ENCODE measurements around the gene CA9.

Gene CA9

DNA sequence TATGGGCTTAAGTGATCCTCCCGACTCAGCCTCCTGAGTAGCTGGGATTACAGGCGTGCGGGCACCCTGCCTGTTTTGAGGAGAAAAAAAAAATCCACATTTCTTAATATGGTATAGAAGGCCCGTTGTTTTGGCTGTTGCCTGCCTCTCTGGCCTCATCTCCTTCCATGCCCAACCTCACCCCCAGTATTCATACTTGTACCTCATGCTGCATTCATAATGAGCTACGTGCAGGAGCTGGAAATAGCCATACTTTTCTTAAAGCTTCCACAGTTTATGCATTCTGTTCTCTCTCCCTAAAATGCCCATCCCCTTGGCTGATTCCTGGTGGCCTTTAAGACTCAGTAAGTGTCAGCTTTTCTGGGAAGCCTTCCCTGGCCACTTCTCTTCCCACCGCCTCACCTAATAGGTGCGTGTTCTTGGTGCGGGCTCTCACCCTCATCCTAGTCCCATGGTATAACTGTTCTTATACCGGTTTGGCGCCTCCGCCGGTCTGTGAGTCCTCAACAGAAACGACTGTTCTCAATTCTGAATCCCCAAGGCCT lies 18.1 kb downstream of the CA9 start:
- no peak for DNase-seq (ENCODE audit: low spot score)

DNA sequence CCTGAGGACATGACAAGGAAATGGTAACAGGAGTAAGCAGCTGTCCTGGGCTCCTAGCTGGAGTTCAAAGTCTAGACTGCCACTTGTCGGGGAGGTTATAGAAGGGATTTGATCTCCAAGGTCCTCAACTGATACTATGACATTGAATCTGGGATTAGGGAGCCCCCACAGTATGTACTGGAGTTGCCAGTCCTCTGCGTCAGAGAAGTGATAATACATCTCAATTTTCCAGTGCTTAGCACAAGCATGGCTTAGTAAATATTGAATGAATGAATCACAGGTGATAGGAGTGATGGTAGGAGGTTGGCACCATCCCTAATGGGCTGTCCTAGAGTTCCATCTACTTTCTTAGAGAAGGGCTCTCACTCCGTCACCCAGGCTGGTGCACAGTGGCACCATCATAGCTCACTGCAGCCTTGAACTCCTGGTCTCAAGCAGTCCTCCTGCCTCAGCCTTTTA lies 22.2 kb downstream of the CA9 start:
- no peak for DNase-seq (ENCODE audit: low spot score)

- peak; percentile 76 for DNase-seq (ENCODE audit: low spot score)
Measured at GRCh38 chr9:35696520-35697215, 22.9 kb downstream of the CA9 start.

DNA sequence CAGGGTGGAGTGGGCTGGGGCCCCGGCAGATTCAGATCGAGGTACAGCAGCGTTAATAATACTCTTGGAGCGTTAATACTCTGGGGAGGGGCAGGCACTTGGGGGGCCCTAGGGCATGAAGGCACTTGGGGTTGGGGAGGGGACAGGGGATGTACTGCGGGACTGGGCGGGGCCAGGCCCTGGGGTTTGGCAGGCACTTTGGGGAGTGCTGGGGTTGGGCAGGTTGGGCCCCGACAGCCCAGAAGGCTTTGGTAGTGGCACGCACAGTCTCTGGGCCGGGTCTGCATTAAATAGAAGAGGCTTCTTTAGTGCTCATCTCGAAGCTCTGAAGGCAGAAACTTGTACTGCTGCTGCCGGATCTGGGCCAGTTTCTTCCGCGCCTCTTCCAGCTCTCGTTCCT lies 23.8 kb downstream of the CA9 start:
- DNase-seq (ENCODE audit: low spot score): no peak

DNA sequence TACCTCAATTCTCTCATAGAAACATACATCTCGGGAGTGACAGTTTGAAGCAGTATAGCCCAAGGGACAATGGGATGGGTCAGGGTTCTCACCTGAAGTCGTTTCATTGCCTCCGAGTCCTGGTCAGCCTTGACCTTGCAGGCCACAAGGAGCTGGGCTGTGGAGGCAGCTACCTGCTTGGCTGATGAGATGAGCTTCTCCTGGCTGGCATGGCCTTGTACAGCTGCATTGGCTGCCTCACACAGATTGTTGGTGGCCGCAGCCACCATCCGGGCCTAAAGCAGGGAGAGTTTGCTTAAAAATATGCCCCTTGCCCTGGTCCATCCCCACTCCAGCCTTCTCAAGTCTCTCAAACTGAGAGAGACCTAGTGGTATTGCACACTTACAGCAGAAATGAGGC lies 24.5 kb downstream of the CA9 start:
- no peak for DNase-seq (ENCODE audit: low spot score)

DNA sequence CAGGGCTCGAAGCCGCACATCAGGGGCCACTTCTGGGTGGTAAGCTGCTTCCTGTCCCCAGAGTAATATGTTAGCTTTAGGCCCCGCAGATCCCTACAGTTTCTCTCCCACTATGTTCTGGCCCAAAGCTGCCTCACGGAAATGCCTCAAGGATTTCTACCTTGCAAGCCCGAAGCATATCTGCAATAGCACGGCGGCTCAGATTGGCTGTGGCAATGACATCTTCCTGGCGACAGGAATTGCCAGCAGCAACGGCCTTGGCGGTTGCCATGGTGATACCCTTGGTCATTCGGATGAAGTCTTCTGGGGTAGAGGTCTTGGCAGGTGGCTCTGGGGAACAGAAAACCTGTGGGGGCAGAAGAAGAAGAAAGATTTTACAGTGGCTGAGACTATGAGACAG lies 26.3 kb downstream of the CA9 start:
- DNase-seq (ENCODE audit: low spot score): no peak

- no peak for DNase-seq (ENCODE audit: low spot score)
Measured at GRCh38 chr9:35700942-35701341, 27.2 kb downstream of the CA9 start.

GRCh38 chr9:35702696-35703095 lies 29.0 kb downstream of the CA9 start:
- DNase-seq (ENCODE audit: low spot score): no peak

DNA sequence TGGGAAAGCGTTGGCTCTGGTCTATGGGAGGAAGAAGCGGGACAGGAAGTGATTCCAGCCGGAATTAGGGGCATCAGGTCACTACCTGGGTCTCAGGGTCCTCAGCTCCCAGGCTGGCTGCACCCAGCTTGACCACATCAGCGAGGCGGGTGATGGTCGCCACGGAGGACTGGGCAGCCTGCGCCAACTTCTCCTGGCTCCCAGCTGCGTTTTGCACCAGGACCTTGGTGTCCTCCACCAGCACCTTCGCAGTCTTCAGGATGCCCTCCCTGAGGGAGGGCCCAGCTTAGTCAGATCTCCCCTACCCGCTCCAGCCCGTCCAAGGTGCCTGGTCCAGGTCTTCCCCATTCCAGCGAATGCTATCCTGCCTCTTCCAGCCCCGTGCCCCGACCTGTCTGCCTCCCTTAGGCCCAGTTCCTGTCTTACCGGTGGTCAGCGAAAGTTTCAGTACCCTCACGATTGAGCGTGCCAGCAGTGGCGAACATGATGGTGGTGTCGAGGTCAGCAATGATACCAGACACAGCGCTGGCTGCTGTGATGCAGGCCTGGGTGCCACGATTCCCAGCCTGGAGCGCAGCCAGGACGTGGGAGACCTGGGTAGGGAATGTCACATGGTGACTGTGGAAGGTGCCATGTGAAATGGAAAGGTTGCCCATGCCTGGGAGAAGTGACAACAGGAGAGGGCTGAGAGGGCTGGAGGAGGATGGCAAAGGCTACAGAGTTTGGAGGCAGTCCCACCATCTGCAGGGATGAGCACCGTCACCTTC lies 30.4 kb downstream of the CA9 start:
- DNase-seq (ENCODE audit: low spot score): no peak

DNA sequence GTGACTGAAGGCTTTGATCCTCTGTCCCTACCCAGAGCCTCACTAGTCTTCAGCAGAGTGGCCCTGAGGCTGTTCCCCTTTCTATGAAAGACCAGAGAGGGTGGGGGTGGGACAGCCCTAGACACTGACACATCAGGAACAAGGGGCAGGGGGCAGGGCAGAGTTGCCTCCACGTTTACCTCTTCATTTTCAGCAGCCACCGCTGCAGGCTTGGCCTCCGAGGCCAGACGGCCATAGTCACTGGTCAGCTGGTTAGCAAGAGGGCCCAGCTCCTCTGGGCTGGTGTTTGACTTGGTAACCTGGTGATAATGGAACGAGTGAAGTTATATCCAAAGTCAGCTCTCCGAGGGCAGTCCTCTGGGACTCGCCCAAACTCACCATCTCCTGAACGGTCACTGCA lies 31.6 kb downstream of the CA9 start:
- no peak for DNase-seq (ENCODE audit: low spot score)

GRCh38 chr9:35705836-35706430 lies 32.2 kb downstream of the CA9 start:
- no peak for DNase-seq (ENCODE audit: low spot score)

DNA sequence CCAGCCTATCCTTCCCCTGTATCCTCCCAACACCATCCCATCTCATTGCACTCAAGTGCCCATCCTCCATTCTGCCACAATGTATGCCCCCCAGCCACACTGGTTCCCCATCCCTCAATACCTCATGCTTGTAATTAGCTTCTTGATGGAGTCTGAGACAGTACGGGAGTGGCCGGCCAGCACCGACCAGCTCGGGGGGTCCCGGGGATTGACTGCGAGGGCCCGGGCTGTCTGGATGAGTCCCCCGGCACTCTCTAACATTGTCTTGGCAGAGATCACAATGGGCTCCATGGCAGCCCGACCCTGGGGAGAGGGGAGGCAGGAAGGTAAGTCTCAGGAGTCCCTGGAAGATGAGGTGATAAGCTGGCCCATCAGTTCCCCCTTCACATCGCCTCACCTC lies 33.2 kb downstream of the CA9 start:
- DNase-seq (ENCODE audit: low spot score): no peak

DNA sequence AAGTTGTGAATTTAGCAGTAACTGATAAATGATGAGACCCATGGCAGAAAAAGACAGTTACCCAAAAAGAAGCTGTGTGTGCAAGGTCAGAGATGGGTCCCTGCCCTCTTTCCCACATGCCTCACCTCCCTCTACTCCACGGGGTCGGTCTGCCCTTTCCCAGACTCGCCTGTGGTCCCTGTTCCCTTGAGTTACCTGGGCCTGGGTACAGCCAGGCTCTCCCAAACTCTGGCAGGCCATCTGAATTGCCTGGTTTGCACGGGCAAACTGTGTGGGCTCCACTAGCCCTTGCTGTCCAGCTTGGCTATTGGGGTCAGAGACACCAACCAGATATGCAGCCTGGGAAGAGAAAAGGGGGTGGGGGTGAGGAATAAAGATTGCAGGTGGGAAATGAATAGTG lies 34.4 kb downstream of the CA9 start:
- DNase-seq (ENCODE audit: low spot score): no peak

DNA sequence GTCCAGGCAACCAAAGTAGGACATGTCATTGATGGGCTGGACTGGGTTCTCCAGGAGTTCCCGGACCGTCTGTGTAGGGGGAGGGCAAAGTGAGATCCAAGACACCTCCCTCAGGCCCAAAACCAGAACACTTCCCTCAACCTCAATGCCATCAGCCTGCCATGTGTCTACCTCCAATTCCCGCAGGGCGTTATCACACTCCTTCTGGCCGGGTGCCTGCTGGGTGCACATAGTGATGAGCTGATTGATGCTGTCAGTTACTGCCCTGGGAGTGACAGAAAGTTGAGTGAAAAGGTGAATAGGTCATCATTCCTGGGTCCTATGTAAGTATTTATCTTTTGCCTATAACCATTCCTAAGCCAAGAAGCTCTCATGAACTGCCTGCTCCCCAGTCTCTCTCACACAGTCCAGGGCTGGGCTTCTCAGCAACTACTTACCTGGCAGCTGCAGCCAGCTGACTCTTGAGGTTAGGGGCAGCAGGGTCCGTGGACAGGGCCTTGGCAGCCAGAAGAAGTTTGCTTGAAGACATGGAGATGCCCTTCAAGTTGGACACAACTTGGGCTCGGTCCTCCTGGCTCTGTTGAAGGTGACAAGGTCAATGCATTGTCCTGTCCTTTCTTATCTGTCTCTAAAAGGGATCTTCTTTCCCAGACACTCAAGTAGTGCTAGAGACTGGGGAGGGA lies 37.2 kb downstream of the CA9 start:
- no peak for DNase-seq (ENCODE audit: low spot score)

DNA sequence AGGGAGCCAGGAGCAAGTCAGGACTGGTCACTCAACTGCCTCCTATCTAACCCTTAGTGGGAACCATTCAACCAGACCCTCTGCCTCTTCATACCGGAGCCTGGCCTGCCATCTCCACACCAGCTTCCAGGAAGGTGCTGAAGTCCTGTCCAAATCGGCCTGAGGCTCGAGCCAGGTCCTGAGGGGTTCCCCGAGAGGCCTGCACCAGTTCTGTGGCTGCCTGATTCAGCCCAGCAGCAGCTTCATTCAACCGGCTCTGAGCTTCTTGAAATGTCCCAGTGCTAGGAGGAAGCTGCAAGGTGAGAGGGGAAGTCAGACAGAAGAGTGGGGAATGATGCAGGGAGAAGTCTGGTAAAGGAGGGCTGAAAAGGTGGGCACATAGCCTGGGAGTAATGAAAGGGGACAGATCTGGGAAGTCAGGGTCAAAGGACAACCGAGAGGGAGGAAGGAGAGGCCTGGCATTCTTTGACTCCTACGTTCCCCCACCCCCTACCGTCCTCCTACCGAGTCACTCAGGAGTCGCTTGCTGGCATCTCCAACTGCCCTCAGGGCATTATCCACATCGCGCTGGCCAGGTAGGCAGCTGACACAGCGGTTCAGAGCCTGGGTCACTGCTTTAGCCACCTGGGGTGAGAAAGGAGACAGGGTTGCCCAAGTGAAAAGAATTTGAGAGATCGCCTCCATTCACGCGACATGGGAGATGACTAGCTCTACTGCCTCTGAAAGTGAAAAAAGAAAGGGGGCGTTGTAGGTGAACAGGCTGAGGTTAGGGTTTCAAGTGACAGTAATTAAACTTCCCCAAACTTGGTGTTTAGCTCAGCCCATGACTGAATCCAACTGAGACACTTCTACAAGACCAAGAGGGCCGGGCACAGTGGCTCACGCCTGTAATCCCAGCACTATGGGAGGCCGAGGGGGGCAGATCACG lies 38.0 kb downstream of the CA9 start:
- no peak for DNase-seq (ENCODE audit: low spot score)

DNA sequence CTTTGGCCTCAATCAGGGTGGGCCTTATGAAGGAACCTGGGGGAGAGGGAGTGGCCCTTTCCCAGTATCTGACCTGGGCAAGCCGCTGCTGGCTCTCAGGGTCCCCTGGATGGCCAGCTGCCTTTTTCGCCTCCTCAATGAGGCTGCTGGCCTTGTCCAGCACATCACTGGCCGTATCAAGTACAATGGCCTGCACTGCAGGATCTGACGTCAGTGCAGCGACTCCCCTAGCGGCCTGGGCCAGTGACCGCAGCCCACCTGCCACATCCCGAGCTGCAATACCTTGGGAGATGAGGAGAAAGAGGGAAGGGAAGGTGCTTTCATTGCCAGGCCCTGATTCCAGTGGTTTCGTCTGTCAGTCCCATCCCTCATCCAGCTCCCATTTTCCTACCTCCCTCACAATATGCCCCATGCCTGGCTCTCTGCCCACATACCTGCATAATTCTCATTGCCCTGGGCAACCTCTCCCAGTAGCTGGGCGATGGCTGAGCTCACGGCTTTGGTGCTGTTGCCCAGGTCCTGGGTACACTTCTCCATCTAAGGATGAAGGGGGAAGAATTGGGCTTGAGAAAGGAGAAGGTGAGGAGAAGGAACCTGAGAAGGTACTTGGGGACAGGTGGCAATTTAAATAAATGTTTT lies 39.2 kb downstream of the CA9 start:
- DNase-seq (ENCODE audit: low spot score): no peak

DNA sequence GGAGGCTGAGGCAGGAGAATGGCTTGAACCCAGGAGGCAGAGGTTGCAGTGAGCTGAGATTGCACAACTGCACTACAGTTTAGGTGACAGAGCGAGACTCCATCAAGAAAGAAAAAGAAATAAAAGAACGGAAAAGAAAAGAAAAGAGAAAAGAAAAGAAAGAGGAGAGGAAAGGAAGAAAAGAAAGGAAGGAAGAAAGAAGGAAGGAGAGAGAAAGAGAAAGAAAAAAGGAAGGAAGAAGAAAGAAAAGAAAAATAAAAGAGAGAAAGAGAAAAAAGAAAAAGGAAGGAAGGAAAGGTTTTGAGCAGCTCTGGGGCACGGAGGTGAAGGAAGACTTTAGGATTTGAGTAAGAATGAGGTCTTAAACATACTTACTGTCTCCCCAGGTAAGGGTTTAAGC lies 39.9 kb downstream of the CA9 start:
- DNase-seq (ENCODE audit: low spot score): no peak

GRCh38 chr9:35714123-35714522 lies 40.4 kb downstream of the CA9 start:
- DNase-seq (ENCODE audit: low spot score): no peak

DNA sequence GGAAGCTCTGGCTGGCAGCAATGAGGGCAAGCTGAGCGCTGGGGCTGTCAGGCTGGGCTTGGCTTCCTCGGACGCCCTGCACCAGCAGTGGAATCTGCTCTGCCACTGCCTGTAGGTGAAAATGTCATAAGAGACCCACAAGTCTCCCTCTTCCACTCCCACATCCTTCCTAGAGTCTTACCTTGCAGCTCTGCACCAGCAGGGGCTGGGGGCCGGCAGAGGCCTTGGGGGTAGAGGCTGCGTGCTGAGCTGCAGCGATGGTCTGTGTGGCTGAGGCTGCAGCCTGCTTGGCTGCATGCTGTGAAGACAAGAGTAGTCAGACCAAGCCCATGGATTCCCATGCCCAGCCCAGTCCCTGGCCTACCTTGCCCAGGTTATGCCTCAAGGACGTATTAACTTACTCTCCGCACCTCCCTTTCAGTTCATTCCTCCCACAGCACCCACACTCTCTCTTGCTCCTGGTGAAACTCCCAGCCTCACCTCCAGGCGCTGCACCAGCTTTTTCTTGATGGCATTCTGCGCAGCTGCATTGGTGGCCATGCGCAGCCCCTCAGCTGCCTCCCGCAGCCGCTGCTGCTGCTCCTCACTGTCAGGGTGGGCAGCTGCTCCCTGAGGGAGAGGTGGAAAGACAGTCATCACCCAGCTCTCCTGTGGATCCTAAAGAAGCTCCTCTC lies 41.0 kb downstream of the CA9 start:
- DNase-seq (ENCODE audit: low spot score): no peak

GRCh38 chr9:35716230-35716629 lies 42.5 kb downstream of the CA9 start:
- DNase-seq (ENCODE audit: low spot score): no peak
